GM19467 (cell line): ENCODE results near the gene CFB.
"Not testable (repeated sequence)": the region's sequence is repeated elsewhere in the genome, so short reads cannot be mapped to it uniquely, and the experiment has no call there.

Experiments
- ATAC-seq: cut with Tn5 transposase; IDR thresholded peaks from one replicate; pipeline ENCODE4 v1.9.1; 2021; ENCODE audit warnings: mild to moderate bottlenecking, moderate library complexity; ENCODE audit not compliant: unreplicated experiment

The CFB gene

DNA sequence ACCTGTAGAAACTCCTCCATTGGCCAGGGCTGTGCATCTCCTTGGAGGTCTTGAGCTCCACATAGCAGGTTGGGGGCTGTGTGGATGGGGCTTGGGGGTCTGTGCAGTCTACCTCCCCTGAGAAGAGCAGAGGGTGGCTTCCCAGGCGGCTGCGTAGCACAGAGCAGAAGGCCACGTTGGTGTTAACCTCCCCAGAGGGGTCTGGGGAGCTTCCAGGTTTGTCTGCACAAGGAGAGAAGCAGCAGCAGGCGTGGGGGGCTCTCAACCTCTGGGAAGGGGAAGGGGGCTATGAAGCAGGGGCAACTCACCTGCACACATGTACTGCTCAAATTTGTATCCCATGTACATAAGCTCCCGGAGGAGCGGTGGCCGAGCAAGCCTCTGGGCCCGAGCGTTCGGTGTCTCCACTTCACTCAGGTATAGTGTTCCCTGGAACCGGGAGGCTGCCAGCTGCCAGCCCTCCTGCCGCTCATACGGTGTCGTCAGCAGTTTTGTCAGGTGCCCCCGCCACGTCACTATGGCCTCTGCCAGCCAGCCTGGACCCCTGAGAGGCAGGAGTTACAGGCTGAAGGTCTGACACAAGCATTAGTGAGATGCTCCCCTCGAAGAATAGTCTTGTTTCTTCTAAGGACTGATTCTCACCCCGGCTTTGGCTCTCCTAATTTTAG lies 24.8 kb downstream of the CFB start:
- no peak for ATAC-seq

DNA sequence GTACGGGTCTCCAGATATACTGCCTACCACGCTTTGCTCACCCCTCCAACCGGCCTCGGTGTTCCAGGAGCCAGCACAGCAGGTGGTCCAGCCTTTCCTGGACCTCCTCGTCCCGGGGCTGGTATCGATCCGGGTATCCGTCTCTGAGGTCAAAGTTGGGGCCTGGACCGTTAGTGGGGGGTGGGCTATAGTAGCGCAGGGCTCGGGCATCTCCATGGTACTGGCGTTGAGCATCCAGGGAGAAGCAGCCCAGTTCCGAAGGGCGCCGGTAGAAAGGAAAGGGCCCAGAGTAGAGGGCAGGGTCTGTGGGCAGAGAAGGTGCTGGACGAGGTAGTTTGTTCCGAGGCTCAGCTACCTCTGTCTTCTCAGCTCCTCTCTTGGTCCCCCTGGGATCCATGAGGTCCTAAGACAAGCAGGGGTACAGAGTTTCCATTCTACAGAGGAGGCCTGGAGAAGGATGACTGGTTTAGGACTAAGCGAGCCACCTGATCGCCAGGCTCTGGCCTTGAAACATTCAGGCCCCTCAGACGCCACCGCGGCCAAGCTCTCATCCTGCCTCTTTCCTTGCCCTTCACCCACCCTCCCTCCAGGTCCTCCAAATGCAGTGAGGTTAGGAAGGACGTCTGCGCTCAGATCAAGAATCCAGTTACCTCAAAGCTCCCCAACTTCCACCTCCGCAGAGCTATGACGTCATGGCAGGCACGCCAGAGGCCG lies 25.5 kb downstream of the CFB start:
- ATAC-seq: no peak

DNA sequence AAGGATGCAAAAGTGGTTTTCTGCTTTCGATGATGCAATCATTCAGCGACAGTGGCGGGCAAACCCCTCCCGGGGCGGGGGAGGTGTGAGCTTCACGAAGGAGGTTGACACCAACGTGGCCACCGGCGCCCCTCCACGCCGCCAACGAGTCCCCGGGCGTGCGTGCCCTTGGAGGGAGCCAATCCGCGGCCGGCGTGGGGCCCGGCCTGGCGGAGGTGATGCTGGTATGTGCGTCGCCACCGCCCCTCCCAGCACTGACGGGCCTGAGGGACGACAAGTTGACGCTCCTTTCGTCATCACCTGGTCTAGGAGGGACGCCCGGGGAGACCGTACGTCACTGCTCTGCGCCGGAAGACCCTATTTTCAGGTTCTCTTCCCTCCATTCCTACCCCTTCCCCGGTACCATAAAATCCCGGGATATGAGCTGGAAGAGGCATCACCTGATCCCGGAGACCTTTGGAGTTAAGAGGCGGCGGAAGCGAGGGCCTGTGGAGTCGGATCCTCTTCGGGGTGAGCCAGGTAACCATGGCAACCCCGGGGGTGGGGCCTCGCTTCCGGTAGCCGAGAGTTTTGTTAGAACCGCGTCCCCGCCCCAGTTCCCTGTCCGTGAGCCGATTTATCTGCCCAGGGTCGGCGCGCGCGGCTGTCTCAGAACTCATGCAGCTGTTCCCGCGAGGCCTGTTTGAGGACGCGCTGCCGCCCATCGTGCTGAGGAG lies 26.3 kb downstream of the CFB start, which contains the start of gene DXO:
TSS of gene DXO (minus strand) at position 146 of the 716 bp plus-strand sequence. CDS start 463 bp downstream, outside the sequence.
- ATAC-seq: peak; percentile 85

DNA sequence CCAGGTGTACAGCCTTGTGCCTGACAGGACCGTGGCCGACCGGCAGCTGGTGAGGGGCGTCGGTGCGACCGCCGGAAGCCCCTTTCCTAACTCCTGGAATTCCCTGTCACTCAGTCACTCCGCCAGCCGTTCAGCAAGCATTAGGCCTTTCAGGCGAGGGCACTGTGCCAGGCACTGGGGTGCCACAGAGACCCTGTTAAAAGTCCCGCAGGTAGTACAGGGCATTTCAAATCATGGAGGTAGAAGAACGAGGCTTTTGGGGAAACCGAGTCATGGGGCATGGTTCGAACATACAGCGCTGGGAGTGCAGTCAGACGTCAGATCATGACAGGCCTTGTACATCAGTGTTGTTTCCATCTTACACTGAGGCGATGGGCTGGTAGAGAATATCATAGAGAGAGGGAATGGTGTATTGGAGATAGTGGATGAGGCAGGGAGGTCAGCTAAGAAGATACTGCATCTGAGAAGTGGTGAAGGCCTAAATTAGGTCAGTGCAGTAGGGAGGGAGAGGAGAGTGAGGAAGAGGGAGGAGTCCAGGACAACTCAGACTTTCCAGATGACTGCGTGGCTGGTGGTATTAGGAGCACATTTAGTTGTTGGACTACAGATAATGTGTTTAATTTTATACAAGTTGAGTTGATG lies 26.9 kb downstream of the CFB start:
- no peak for ATAC-seq

DNA sequence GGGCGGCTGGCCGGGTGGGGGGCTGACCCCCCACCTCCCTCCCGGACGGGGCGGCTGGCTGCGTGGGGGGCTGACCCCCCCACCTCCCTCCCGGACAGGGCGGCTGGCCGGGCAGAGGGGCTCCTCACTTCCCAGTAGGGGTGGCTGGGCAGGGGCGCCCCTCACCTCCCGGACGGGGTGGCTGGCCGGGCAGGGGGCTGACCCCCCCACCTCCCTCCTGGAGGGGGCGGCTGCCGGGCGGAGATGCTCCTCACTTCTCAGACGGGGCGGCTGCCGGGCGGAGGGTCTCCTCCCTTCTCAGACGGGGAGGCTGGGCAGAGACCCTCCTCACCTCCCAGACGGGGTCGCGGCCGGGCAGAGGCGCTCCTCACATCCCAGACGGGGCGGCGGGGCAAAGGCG lies 30.2 kb downstream of the CFB start:
- not testable (repeated sequence) for ATAC-seq

DNA sequence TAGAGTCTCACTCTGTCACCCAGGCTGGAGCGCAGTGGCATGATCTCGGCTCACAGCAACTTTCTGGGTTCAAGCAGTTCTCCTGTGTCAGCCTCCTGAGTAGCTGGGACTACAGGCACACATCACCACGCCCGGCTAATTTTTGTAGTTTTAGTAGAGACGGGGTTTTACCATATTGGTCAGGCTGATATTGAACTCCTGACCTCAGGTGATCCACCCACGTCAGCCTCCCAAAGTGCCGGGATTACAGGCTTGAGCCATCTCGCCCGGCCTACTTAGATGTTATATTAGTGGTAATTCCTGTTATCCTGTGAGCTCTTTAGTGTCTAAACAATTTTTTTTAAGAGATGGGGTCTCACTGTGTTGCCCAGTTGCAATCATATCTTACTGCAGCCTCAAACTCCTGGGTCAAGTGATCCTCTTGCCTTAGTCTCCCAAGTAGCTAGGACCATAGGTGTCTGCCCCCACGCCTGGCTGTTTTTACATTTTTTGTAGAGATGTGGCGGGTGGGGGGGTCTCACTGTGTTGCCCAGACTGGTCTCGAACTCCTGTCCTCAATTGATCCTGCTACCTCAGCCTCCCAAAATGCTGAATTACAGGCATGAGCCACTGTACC lies 32.0 kb downstream of the CFB start:
- ATAC-seq: no peak

DNA sequence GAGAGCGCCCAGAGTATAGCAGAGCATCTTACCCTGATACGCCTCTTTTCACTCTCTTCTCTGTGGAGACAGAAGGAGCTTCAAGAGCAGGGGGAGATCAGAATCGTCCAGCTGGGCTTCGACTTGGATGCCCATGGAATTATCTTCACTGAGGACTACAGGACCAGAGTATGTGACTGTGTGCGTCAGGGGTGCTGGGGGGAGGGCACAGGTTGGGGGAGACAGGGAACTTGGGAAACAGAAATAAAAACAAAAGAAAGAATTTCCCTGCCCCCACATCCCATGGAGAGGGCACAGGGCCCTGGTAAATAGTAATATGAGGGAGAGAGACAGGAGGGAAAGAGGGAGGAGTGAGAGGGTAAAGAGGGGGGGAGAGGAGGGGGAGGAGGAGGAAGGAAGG lies 32.9 kb downstream of the CFB start:
- ATAC-seq: no peak

DNA sequence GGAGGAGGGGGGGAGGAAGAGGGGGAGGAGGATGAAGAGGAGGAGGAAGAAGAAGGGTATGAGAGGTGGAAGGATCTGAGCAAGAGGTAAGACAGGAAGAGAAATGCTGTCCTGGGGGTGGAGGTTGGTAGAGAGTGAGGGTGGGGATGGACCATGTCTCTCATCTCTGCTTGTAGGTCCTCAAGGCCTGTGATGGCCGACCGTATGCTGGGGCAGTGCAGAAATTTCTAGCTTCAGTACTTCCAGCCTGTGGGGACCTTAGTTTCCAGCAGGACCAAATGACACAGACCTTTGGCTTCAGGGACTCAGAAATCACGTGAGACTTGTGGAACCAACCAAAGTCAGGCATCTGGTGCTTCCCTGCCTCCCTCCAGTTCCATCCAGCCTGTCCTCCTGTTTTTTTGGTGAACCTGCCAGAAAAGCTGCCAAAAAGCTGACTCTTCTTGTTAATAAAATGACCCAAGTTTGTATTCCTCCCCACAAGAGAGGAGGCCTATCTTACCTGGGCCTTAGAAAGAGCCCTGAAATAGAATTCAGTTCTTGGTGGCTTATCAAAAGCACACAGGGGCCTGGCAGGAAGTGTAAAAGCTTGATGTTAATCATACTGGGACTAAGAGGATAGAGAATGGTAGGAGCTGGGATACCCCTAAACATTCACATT lies 33.5 kb downstream of the CFB start:
- no peak for ATAC-seq

DNA sequence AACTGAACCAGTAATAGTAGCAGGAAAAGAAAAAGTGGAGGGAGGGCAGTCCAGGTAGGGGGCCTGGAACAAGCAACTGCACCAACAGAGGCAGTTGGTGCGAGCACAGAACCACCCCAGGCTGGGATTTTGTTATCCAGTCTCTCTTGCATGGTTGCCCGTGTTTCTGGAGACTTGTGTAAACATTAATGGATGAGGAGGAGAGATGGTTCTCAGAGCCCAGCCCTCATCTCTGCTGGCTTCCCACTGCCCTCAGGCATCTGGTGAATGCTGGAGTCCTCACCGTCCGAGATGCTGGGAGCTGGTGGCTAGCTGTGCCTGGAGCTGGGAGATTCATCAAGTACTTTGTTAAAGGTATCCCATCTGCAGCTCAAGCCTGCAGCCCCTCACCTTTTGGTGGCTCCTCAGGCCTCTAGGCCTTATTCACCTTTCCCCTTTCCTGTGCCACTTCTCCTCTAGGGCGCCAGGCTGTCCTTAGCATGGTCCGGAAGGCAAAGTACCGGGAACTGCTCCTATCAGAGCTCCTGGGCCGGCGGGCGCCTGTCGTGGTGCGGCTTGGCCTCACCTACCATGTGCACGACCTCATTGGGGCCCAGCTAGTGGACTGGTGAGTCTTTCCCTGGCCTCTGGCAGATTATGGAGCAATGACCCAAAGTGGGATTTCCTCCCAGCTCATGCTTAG lies 34.4 kb downstream of the CFB start:
- ATAC-seq: not testable (repeated sequence)

DNA sequence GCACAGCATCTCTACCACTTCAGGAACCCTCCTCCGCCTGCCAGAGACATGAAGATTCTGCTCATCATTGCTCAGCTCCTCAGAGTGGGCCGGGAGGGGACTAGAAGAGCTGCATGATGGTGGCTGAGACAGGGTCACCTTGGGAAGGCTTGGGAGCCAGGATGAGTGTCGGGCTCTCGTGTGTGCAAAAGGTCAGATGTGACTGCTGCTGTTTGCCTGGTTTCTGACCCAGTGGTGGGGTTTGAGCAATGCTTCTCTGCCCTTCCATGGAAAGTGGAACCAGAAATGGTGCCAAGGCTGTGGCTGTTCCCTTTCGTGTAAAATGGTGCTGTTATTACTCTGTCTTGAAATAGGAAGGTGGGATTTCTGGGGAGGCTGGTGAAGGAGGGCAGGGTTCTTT lies 35.1 kb downstream of the CFB start:
- not testable (repeated sequence) for ATAC-seq

DNA sequence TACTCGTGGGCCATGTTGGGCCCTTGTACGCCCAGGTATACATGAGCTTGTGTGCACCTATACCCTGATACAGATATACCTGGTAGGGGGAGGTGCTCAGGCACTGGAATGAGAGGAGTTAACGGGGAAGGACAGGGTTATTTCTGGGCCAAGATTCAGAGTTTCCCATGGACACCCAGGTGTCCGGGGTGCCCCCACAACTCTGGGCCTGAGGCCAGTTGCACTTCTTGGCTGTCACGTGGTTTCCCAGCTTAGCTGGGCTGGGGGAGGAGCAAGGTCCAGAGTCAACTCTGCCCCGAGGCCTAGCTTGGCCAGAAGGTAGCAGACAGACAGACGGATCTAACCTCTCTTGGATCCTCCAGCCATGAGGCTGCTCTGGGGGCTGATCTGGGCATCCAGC lies 35.8 kb downstream of the CFB start, which contains the start of gene C4A:
TSS of gene C4A (plus strand) at position 314 of the 400 bp plus-strand sequence. CDS start at position 365, 51 bp downstream.
- not testable (repeated sequence) for ATAC-seq

DNA sequence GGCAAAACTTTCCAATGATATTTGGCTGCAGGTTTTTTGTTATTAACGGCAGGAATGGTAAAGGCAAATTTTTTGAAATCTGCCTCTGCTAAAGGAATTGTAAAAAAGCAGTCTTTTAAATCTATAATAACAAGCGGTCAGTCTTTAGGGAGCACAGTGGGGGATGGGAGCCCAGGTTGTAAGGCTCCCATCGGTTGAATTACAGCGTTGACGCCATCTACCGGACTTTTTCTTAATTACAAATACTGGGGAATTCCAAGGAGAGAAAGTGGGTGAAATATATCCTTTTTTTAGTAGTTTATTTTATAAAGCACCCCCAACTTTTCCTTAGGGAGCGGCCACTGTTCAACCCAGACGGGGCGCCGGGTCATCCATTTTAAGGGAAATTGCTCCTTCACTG lies 43.5 kb downstream of the CFB start:
- not testable (repeated sequence) for ATAC-seq

DNA sequence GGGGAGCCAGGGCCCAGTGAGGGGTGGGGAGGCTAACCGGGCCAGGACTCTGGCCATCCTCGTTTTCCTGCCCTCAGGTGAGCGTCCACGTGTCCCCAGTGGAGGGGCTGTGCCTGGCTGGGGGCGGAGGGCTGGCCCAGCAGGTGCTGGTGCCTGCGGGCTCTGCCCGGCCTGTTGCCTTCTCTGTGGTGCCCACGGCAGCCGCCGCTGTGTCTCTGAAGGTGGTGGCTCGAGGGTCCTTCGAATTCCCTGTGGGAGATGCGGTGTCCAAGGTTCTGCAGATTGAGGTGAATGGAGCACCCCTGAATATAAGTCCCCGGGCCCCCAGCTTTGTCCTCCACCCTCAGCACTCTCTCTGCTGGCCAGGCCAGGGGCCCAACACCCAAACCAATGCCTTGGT lies 48.5 kb downstream of the CFB start:
- ATAC-seq: not testable (repeated sequence)

DNA sequence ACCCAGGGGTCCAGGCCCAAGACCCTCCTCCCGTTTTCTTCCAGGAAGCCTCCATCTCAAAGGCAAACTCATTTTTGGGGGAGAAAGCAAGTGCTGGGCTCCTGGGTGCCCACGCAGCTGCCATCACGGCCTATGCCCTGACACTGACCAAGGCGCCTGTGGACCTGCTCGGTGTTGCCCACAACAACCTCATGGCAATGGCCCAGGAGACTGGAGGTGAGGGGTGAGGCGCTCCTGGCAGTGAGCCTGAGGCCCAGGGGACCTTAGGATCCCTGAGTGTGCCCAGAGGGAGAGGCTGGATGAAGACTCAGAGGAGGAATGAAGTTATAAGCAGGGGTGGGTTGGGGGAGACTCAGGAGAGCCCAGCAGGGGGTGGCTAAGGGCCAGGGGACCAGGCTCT lies 50.5 kb downstream of the CFB start:
- ATAC-seq: not testable (repeated sequence)
